ENCODE data around the gene ZCWPW1. TPM values are rescaled to one million over a fixed set of nuclear protein-coding genes. Genes with fewer than 3 reads are reported as not detected.
"Not testable (repeated sequence)": the region's sequence is repeated elsewhere in the genome, so short reads cannot be mapped to it uniquely, and the experiment has no call there.

Gene ZCWPW1
- total and polyA plus RNA-seq, 7 donors: 3.5 to 13.2 (median 5.5) TPM

DNA sequence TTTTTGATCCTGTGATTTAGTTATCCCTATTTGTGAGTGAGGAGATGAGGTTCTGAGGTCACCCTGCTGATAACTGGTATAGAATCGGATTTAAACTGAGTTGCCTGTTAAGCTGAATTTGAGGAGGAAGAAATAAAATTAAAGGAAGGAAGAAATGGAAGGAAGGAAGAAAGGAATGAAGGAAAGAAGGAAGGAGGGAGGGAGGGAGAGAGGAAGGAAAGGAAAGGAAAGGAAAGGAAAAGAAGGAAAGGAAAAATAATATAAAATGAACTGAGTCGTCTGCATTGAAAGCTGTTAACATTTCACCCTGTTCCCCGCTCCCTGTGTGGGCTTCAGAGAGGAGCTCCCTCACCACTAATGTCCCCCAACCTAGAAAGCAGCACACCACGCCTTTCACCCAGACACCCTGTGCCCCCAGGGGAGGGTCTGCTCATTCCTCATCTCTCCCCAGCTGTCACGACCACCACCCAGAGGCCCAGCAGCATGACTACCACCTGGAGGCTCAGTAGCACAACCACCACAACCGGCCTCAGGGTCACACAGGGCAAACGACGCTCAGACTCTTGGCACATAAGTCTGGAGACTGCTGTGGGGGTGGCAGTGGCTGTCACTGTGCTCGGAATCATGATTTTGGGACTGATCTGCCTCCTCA lies 38.9 kb downstream of the ZCWPW1 start:
- Histone ChIP-seq H3K27ac (no peak overlapping the region), H3K9me3 (no peaks in the 10 kb centered on the region), H3K4me3 (no peak overlapping the region), H3K27me3 (ENCODE audit: insufficient read depth in 3 of 3, low read length in 2 of 3) (no peaks in the 10 kb centered on the region), H3K4me1 (peaks cover 18% of the 10 kb centered on the region), H3K36me3 (ENCODE audit: insufficient read depth in 1 of 2, low read depth in 1 of 2) (no peaks in the 10 kb centered on the region)
- WGBS, 3 donors: 55 to 66% (median 57%) methylated on average over 9 of the region's 9 CpGs
- no peak for ATAC-seq
- no peak for DNase-seq
- intact Hi-C loops (cut with DNase I): loop anchor here in 1 of 2 donors (5.0 kb wide), 1 partner anchor 32 kb away; the partner anchor contains the start of gene PILRB
- no peak for TF ChIP-seq CTCF (IDR thresholded peaks at IDR 0.05)

DNA sequence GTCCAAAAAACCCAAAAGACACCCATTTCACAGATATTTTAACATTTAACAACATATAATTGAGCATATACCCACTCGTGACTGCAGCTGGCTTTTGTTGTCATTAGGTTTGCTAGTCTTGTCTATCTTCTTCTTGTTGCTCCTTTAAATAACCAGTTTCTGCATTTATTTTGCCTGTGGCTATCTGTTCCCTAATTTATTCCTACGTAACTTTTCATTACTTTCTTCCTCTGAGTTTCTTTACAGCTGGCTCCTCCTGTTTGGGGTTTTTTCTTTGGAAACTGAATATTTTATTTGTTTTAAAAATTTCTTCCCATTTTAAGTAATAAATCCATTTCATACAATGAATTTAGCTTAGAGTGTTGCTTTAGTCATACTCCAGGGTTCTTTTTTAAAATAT lies 40.8 kb downstream of the ZCWPW1 start:
- H3K27me3 ChIP-seq (ENCODE audit: insufficient read depth in 3 of 3, low read length in 2 of 3): no peaks in the 10 kb centered on the region
- DNase-seq: no peak
- H3K4me3 ChIP-seq: no peak overlapping the region
- peaks cover 18% of the 10 kb centered on the region for H3K4me1 ChIP-seq
- no peak for TF ChIP-seq CTCF (IDR thresholded peaks at IDR 0.05)
- intact Hi-C loops (cut with DNase I): no loop called here
- WGBS, 3 donors: 81 to 84% (median 81%) methylated on average over 2 of the region's 2 CpGs
- no peak overlapping the region for H3K27ac ChIP-seq
- H3K9me3 ChIP-seq: no peaks in the 10 kb centered on the region
- no peaks in the 10 kb centered on the region for H3K36me3 ChIP-seq (ENCODE audit: insufficient read depth in 1 of 2, low read depth in 1 of 2)
- ATAC-seq: no peak

DNA sequence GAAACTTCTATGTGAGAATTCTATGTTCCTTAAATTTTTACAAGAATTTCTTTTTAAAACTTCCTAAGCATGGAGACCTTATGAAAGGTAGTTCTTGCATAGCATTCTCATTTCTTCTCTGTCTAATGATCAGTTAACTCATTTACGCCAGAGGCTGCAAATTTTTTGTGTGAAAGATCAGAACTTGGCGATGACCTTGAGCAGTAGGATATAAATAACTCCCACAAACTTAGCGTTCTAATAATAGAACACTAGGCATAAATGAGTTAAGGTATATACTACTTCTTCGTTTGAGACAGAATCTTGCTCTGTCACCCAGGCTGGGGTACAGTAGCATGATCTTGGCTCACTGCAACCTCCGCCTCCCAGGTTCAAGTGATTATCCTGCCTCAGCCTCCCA lies 41.6 kb downstream of the ZCWPW1 start:
- intact Hi-C loops (cut with DNase I): no loop called here
- DNase-seq (no peak), ATAC-seq (no peak)
- Histone ChIP-seq H3K4me1 (peaks cover 18% of the 10 kb centered on the region), H3K36me3 (ENCODE audit: insufficient read depth in 1 of 2, low read depth in 1 of 2) (no peaks in the 10 kb centered on the region), H3K9me3 (no peaks in the 10 kb centered on the region), H3K27ac (no peak overlapping the region), H3K4me3 (no peak overlapping the region), H3K27me3 (ENCODE audit: insufficient read depth in 3 of 3, low read length in 2 of 3) (no peaks in the 10 kb centered on the region)
- no peak for TF ChIP-seq CTCF (IDR thresholded peaks at IDR 0.05)
- 41 to 55% (median 41%) methylated on average over 5 of the region's 5 CpGs for WGBS, 3 donors

- intact Hi-C loops (cut with DNase I): no loop called here
- peaks cover 18% of the 10 kb centered on the region for H3K4me1 ChIP-seq
- ATAC-seq: no peak
- H3K36me3 ChIP-seq (ENCODE audit: insufficient read depth in 1 of 2, low read depth in 1 of 2): no peaks in the 10 kb centered on the region
- H3K4me3 ChIP-seq: no peak overlapping the region
- no peak for TF ChIP-seq CTCF (IDR thresholded peaks at IDR 0.05)
- no peaks in the 10 kb centered on the region for H3K27me3 ChIP-seq (ENCODE audit: insufficient read depth in 3 of 3, low read length in 2 of 3)
- no peaks in the 10 kb centered on the region for H3K9me3 ChIP-seq
- 65 to 71% (median 70%) methylated on average over 6 of the region's 6 CpGs for WGBS, 3 donors
- no peak for DNase-seq
- H3K27ac ChIP-seq: no peak overlapping the region
Observed at GRCh38 chr7:100384628-100385294, 43.7 kb downstream of the ZCWPW1 start.

GRCh38 chr7:100382234-100382853 lies 46.2 kb downstream of the ZCWPW1 start:
- 83 to 88% (median 85%) methylated on average over 8 of the region's 8 CpGs for WGBS, 3 donors
- H3K27ac ChIP-seq; ATAC-seq; DNase-seq; H3K27me3 ChIP-seq (ENCODE audit: insufficient read depth in 3 of 3, low read length in 2 of 3); H3K9me3 ChIP-seq; H3K4me3 ChIP-seq; intact Hi-C loops (cut with DNase I); H3K36me3 ChIP-seq (ENCODE audit: insufficient read depth in 1 of 2, low read depth in 1 of 2): not testable (repeated sequence)
- H3K4me1 ChIP-seq: peaks cover 18% of the 10 kb centered on the region

DNA sequence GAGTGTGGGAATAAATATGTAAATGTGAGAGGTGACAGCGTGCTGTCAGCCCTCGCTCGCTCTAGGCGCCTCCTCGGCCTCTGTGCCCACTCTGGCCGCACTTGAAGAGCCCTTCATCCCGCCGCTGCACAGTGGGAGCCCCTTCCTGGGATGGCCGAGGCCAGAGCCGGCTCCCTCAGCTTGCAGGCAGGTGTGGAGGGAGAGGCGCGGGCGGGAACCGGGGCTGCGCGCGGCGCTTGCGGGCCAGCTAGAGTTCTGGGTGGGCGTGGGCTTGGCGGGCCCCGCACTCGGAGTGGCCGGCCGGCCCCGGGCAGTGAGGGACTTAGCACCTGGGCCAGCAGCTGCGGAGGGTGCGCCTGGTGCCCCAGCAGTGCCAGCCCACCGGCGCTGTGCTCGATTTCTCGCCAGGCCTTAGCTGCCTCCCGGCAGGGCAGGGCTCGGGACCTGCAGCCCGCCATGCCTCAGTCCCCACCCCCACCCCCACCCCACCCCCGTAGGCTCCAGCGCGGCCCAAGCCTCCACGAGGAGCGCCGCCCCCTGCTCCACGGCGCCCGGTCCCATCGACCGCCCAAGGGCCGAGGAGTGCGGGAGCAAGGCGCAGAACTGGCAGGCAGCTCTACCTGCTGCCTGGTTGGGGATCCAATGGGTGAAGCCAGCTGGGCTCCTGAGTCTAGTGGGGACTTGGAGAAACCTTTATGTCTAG lies 46.8 kb downstream of the ZCWPW1 start:
- intact Hi-C loops (cut with DNase I); H3K4me3 ChIP-seq; ATAC-seq; H3K36me3 ChIP-seq (ENCODE audit: insufficient read depth in 1 of 2, low read depth in 1 of 2); H3K27ac ChIP-seq; DNase-seq; H3K27me3 ChIP-seq (ENCODE audit: insufficient read depth in 3 of 3, low read length in 2 of 3); H3K9me3 ChIP-seq: not testable (repeated sequence)
- WGBS, 3 donors: 78 to 80% (median 79%) methylated on average over 41 to 49 of the region's 49 CpGs
- H3K4me1 ChIP-seq: peaks cover 13% of the 10 kb centered on the region
